ENCODE data around the gene ITIH1. TPM values are rescaled to one million over a fixed set of nuclear protein-coding genes. Genes with fewer than 3 reads are reported as not detected.

ITIH1 gene
- total RNA-seq, 2 donors from 2014 or later: 4.4 TPM; not detected in 1

GRCh38 chr3:52782412-52783210 lies 5.2 kb downstream of the ITIH1 start:
- Histone ChIP-seq H3K9me3 (no peaks in the 10 kb centered on the region), H3K36me3 (replicated peaks in 1 of 2; ENCODE audit: insufficient read depth in 1 of 2, low read depth in 2 of 2) (no peaks in the 10 kb centered on the region), H3K27ac (no peak overlapping the region), H3K4me3 (no peak overlapping the region), H3K4me1 (no peaks in the 10 kb centered on the region), H3K27me3 (no peaks in the 10 kb centered on the region)
- TF ChIP-seq CTCF (IDR thresholded peaks at IDR 0.05): no peak
- no peak for TF ChIP-seq POLR2A (IDR thresholded peaks at IDR 0.05)
- WGBS, 2 donors: 56 to 68% methylated on average over 8 to 12 of the region's 12 CpGs
- ATAC-seq (no peak), DNase-seq (peak in 1 of 4 donors; percentile 0)
- intact Hi-C loops (cut with DNase I): no loop called here

GRCh38 chr3:52783211-52783555 lies 5.8 kb downstream of the ITIH1 start:
- ATAC-seq (no peak), DNase-seq (peak in 1 of 4 donors; percentile 1)
- Histone ChIP-seq H3K36me3 (replicated peaks in 1 of 2; ENCODE audit: insufficient read depth in 1 of 2, low read depth in 2 of 2) (no peaks in the 10 kb centered on the region), H3K4me1 (no peaks in the 10 kb centered on the region), H3K27ac (no peak overlapping the region), H3K9me3 (no peaks in the 10 kb centered on the region), H3K4me3 (no peak overlapping the region), H3K27me3 (no peaks in the 10 kb centered on the region)
- 82% methylated on average over 3 of the region's 3 CpGs; no CpG with 5 or more reads in 1 of the 2 donors for WGBS, 2 donors
- intact Hi-C loops (cut with DNase I): no loop called here
- no peak for TF ChIP-seq POLR2A (IDR thresholded peaks at IDR 0.05)
- no peak for TF ChIP-seq CTCF (IDR thresholded peaks at IDR 0.05)

GRCh38 chr3:52784021-52784621 lies 6.7 kb downstream of the ITIH1 start:
- no peaks in the 10 kb centered on the region for H3K9me3 ChIP-seq
- no peaks in the 10 kb centered on the region for H3K4me1 ChIP-seq
- no peak overlapping the region for H3K4me3 ChIP-seq
- peak in 2 of 4 donors; percentile 4 to 6 for DNase-seq
- no peaks in the 10 kb centered on the region for H3K36me3 ChIP-seq (replicated peaks in 1 of 2; ENCODE audit: insufficient read depth in 1 of 2, low read depth in 2 of 2)
- 75 to 87% methylated on average over 10 to 18 of the region's 18 CpGs for WGBS, 2 donors
- H3K27me3 ChIP-seq: no peaks in the 10 kb centered on the region
- no peak overlapping the region for H3K27ac ChIP-seq
- TF ChIP-seq POLR2A (IDR thresholded peaks at IDR 0.05) (no peak), CTCF (IDR thresholded peaks at IDR 0.05) (no peak)
- no peak for ATAC-seq
- intact Hi-C loops (cut with DNase I): no loop called here

- Histone ChIP-seq H3K4me3 (no peak overlapping the region), H3K27ac (no peak overlapping the region), H3K9me3 (no peaks in the 10 kb centered on the region), H3K4me1 (no peaks in the 10 kb centered on the region), H3K27me3 (no peaks in the 10 kb centered on the region), H3K36me3 (replicated peaks in 1 of 2; ENCODE audit: insufficient read depth in 1 of 2, low read depth in 2 of 2) (no peaks in the 10 kb centered on the region)
- 62 to 90% methylated on average over 5 of the region's 5 CpGs for WGBS, 2 donors
- DNase-seq: peak in 1 of 4 donors; percentile 6
- intact Hi-C loops (cut with DNase I): no loop called here
- TF ChIP-seq POLR2A (IDR thresholded peaks at IDR 0.05) (no peak), CTCF (IDR thresholded peaks at IDR 0.05) (no peak)
- no peak for ATAC-seq
These were observed 7.7 kb downstream of the ITIH1 start for GRCh38 chr3:52784931-52785590.

All from body of pancreas (tissue), 4 donors.